Neural progenitor cell (in vitro differentiated cells): ENCODE data around the gene NEUROG3. TPM values are rescaled to one million over a fixed set of nuclear protein-coding genes. Genes with fewer than 3 reads are reported as not detected.
"Not testable (repeated sequence)": the region's sequence is repeated elsewhere in the genome, so short reads cannot be mapped to it uniquely, and the experiment has no call there.

Experiments used
- DNase-seq: peaks from one replicate; pipeline ENCODE4 v3.0.0-alpha.2; 2016; ENCODE audit warnings: low spot score
- H2AFZ ChIP-seq: fragments of 200-600 bp; sonication (generic); replicated peaks from 2 replicates; pipeline ENCODE4 v1.6.1; 2016; ENCODE audit warnings: antibody characterized with exemption
- H3F3A ChIP-seq: fragments of 200-600 bp; sonication (generic); 2 replicates; pipeline ENCODE4 v1.6.1; 2016; ENCODE audit warnings: antibody characterized with exemption, low read depth
- H3K27ac ChIP-seq: fragments of 200-600 bp; sonication (generic); 2 replicates; pipeline ENCODE4 v1.5.1; 2016; ENCODE audit warnings: mild to moderate bottlenecking
- H3K27me3 ChIP-seq: fragments of 200-600 bp; sonication (generic); 2 replicates; pipeline ENCODE4 v1.6.1; 2016; ENCODE audit warnings: mild to moderate bottlenecking, moderate library complexity
- H3K36me3 ChIP-seq: fragments of 200-600 bp; sonication (generic); 2 replicates; pipeline ENCODE4 v1.5.1; 2016
- H3K4me1 ChIP-seq: fragments of 200-600 bp; sonication (generic); 2 replicates; pipeline ENCODE4 v1.6.1; 2016; ENCODE audit warnings: mixed run types
- H3K4me2 ChIP-seq: fragments of 200-600 bp; sonication (generic); 2 replicates; pipeline ENCODE4 v1.6.1; 2016
- H3K4me3 ChIP-seq: fragments of 200-600 bp; sonication (generic); 2 replicates; pipeline ENCODE4 v1.5.1; 2016
- H3K79me2 ChIP-seq: fragments of 200-600 bp; sonication (generic); 2 replicates; pipeline ENCODE4 v1.6.1; 2016; ENCODE audit warnings: low read depth
- H3K9ac ChIP-seq: fragments of 200-600 bp; sonication (generic); 2 replicates; pipeline ENCODE4 v1.6.1; 2016
- H3K9me3 ChIP-seq: fragments of 200-600 bp; sonication (generic); 2 replicates; pipeline ENCODE4 v1.5.1; 2016; ENCODE audit warnings: low read depth
- H4K20me1 ChIP-seq: fragments of 200-600 bp; sonication (generic); 2 replicates; pipeline ENCODE4 v1.6.1; 2016; ENCODE audit warnings: low read depth
- H3K27ac Mint-ChIP-seq: 3 replicates; pipeline ENCODE4 v1.8.0; 2021; ENCODE audit warnings: mixed read lengths
- H3K27me3 Mint-ChIP-seq: 2 replicates; pipeline ENCODE4 v1.8.0; 2022; ENCODE audit warnings: low read depth, mild to moderate bottlenecking, inconsistent platforms, moderate library complexity, mixed read lengths; ENCODE audit not compliant: insufficient read depth
- H3K36me3 Mint-ChIP-seq: 3 replicates; pipeline ENCODE4 v1.8.0; 2021; ENCODE audit warnings: mixed read lengths
- H3K4me1 Mint-ChIP-seq: 3 replicates; pipeline ENCODE4 v1.8.0; 2021; ENCODE audit warnings: mixed read lengths
- H3K4me3 Mint-ChIP-seq: 3 replicates; pipeline ENCODE4 v1.8.0; 2021; ENCODE audit warnings: mild to moderate bottlenecking, moderate library complexity, mixed read lengths
- H3K9me3 Mint-ChIP-seq: 3 replicates; pipeline ENCODE4 v1.8.0; 2020; ENCODE audit warnings: mixed read lengths
- EZH2 ChIP-seq: fragments of 200-600 bp; sonication (generic); IDR thresholded peaks from 2 replicates; pipeline ENCODE4 v1.6.1; 2017; ENCODE audit warnings: antibody characterized with exemption, mild to moderate bottlenecking, moderate library complexity
- EZH2phosphoT487 ChIP-seq: fragments of 200-600 bp; sonication (generic); IDR thresholded peaks from 2 replicates; pipeline ENCODE4 v1.6.1; 2017; ENCODE audit warnings: antibody characterized with exemption
- total RNA-seq: library from RNA; depleted of rRNA; stranded (reverse); fragments of >200 nt; gene quantifications from 2 replicates; pipeline ENCODE4 v1.2.3, GENCODE V29; 2015; ENCODE audit warnings: low replicate concordance
- TF ChIP-seq, protein P1 (sequence below): fragments of 200-600 bp; sonication (generic); IDR thresholded peaks from 2 replicates; pipeline ENCODE4 v1.5.1; 2017; ENCODE audit warnings: antibody characterized with exemption, mild to moderate bottlenecking

NEUROG3 gene
- total RNA-seq, 1 donor from 2014 or later, result not detected

GRCh38 chr10:69537449-69537848, 35.8 kb downstream of the NEUROG3 start:
- Histone ChIP-seq H3K4me1 (no peaks in the 10 kb centered on the region), H4K20me1 (no peaks in the 10 kb centered on the region), H3K9ac (no peak overlapping the region), H3K27me3 (peaks cover 82% of the 10 kb centered on the region), H3K4me3 (no peak overlapping the region), H3K79me2 (no peaks in the 10 kb centered on the region), H3K27ac (no peak overlapping the region), H3F3A (no peaks in the 10 kb centered on the region), H3K4me2 (no peak overlapping the region), H3K36me3 (no peaks in the 10 kb centered on the region), H2AFZ (no peak overlapping the region), H3K9me3 (peaks cover 12% of the 10 kb centered on the region)
- H3K4me1 Mint-ChIP-seq, result no peaks in the 10 kb centered on the region
- TF ChIP-seq EZH2phosphoT487 (no peak), EZH2 (no peak)
- TF ChIP-seq, protein P1, sequence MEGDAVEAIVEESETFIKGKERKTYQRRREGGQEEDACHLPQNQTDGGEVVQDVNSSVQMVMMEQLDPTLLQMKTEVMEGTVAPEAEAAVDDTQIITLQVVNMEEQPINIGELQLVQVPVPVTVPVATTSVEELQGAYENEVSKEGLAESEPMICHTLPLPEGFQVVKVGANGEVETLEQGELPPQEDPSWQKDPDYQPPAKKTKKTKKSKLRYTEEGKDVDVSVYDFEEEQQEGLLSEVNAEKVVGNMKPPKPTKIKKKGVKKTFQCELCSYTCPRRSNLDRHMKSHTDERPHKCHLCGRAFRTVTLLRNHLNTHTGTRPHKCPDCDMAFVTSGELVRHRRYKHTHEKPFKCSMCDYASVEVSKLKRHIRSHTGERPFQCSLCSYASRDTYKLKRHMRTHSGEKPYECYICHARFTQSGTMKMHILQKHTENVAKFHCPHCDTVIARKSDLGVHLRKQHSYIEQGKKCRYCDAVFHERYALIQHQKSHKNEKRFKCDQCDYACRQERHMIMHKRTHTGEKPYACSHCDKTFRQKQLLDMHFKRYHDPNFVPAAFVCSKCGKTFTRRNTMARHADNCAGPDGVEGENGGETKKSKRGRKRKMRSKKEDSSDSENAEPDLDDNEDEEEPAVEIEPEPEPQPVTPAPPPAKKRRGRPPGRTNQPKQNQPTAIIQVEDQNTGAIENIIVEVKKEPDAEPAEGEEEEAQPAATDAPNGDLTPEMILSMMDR, result no peak
- peaks cover 22% of the 10 kb centered on the region for H3K27me3 Mint-ChIP-seq
- H3K9me3 Mint-ChIP-seq, result peaks cover 43% of the 10 kb centered on the region
- no peak overlapping the region for H3K4me3 Mint-ChIP-seq
- H3K36me3 Mint-ChIP-seq, result peaks cover 9% of the 10 kb centered on the region
- DNase-seq, result no peak
- H3K27ac Mint-ChIP-seq, result no peak overlapping the region

- not testable (repeated sequence) for H3K27ac Mint-ChIP-seq, H2AFZ ChIP-seq, H3K4me3 ChIP-seq, H4K20me1 ChIP-seq, H3K79me2 ChIP-seq, H3K9me3 ChIP-seq, H3F3A ChIP-seq, H3K27ac ChIP-seq, H3K4me1 Mint-ChIP-seq, H3K36me3 ChIP-seq, H3K9ac ChIP-seq, H3K4me2 ChIP-seq, H3K36me3 Mint-ChIP-seq, H3K4me3 Mint-ChIP-seq, DNase-seq, H3K4me1 ChIP-seq
- Mint-ChIP-seq H3K9me3 (peaks cover 34% of the 10 kb centered on the region), H3K27me3 (peaks cover 18% of the 10 kb centered on the region)
- H3K27me3 ChIP-seq, result peaks cover 78% of the 10 kb centered on the region
Observed at GRCh38 chr10:69536521-69536920, 36.7 kb downstream of the NEUROG3 start.

- Mint-ChIP-seq H3K27ac (no peak overlapping the region), H3K4me1 (no peaks in the 10 kb centered on the region), H3K36me3 (no peaks in the 10 kb centered on the region), H3K4me3 (no peak overlapping the region), H3K27me3 (peaks cover 6% of the 10 kb centered on the region), H3K9me3 (peaks cover 9% of the 10 kb centered on the region)
- H3K36me3 ChIP-seq, result no peaks in the 10 kb centered on the region
- no peak overlapping the region for H2AFZ ChIP-seq
- no peak overlapping the region for H3K9ac ChIP-seq
- no peaks in the 10 kb centered on the region for H3K4me1 ChIP-seq
- TF ChIP-seq EZH2 (no peak), EZH2phosphoT487 (no peak)
- TF ChIP-seq, protein P1, result no peak
- no peak overlapping the region for H3K27ac ChIP-seq
- no peaks in the 10 kb centered on the region for H3K79me2 ChIP-seq
- H3K4me3 ChIP-seq, result no peak overlapping the region
- H3K4me2 ChIP-seq, result no peak overlapping the region
- H3F3A ChIP-seq, result no peaks in the 10 kb centered on the region
- H3K27me3 ChIP-seq, result peaks cover 52% of the 10 kb centered on the region
- H4K20me1 ChIP-seq, result no peaks in the 10 kb centered on the region
- H3K9me3 ChIP-seq, result no peaks in the 10 kb centered on the region
- DNase-seq, result no peak
Observed at GRCh38 chr10:69533658-69534057, 39.6 kb downstream of the NEUROG3 start.

DNA sequence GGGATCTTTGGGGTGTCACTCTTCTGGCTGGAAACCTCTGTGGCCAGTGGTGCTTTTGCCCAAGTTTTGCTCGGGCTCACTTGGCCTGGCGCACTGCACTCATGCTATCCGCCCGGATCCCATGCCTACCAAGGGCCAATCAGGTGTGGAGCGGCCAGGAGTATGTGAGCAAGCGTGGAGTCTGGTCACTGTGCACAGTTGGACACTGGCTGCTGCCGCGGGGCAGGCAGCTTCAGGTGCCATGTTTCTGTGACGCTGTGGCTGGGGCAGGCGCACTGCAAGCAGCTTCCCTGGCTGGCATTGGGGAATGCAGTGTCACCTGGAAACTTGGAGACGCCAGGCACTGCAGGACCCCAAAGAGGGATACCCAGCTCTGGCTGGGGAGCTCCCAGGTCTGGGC, 45.3 kb downstream of the NEUROG3 start:
- H3K79me2 ChIP-seq, result no peaks in the 10 kb centered on the region
- H3K36me3 Mint-ChIP-seq, result no peaks in the 10 kb centered on the region
- H3K27ac ChIP-seq, result no peak overlapping the region
- H3K9ac ChIP-seq, result no peak overlapping the region
- no peak overlapping the region for H3K4me3 ChIP-seq
- no peaks in the 10 kb centered on the region for H3K4me1 Mint-ChIP-seq
- peaks cover 13% of the 10 kb centered on the region for H3K27me3 ChIP-seq
- H3K4me1 ChIP-seq, result no peaks in the 10 kb centered on the region
- no peak overlapping the region for H3K4me3 Mint-ChIP-seq
- H3K36me3 ChIP-seq, result no peaks in the 10 kb centered on the region
- H3K27ac Mint-ChIP-seq, result no peak overlapping the region
- no peak overlapping the region for H3K4me2 ChIP-seq
- no peak for DNase-seq
- no peaks in the 10 kb centered on the region for H4K20me1 ChIP-seq
- H3K27me3 Mint-ChIP-seq, result peaks cover 8% of the 10 kb centered on the region
- no peaks in the 10 kb centered on the region for H3F3A ChIP-seq
- no peak overlapping the region for H2AFZ ChIP-seq
- H3K9me3 ChIP-seq, result no peaks in the 10 kb centered on the region
- TF ChIP-seq EZH2phosphoT487 (no peak), EZH2 (no peak)
- TF ChIP-seq, protein P1, result no peak
- H3K9me3 Mint-ChIP-seq, result no peaks in the 10 kb centered on the region

Other genes with a start within 250 kb of the NEUROG3 start
- not detected in 2 replicates for gene TACR2, start 156.5 kb downstream of the NEUROG3 start, total RNA-seq
- 6.8 and 8.7 TPM in 2 replicates for gene TSPAN15, start 122.0 kb downstream of the NEUROG3 start, total RNA-seq
- 2.6 and 4.6 TPM in 2 replicates for gene FAM241B, start 56.8 kb upstream of the NEUROG3 start, total RNA-seq
- gene COL13A1, start 228.5 kb upstream of the NEUROG3 start, total RNA-seq, result 1.3 and 9.5 TPM in 2 replicates